HS-5 (cell line): Measurements from ENCODE around the gene ANKRD29.
"Not testable (repeated sequence)": the region's sequence is repeated elsewhere in the genome, so short reads cannot be mapped to it uniquely, and the experiment has no call there.

Experiments used
- DNase-seq: peaks from one replicate; pipeline ENCODE4 v3.0.0-alpha.2; 2012; ENCODE audit warnings: low read depth

Gene ANKRD29

GRCh38 chr18:23583071-23583865 lies 79.4 kb downstream of the ANKRD29 start:
- DNase-seq = no peak

DNA sequence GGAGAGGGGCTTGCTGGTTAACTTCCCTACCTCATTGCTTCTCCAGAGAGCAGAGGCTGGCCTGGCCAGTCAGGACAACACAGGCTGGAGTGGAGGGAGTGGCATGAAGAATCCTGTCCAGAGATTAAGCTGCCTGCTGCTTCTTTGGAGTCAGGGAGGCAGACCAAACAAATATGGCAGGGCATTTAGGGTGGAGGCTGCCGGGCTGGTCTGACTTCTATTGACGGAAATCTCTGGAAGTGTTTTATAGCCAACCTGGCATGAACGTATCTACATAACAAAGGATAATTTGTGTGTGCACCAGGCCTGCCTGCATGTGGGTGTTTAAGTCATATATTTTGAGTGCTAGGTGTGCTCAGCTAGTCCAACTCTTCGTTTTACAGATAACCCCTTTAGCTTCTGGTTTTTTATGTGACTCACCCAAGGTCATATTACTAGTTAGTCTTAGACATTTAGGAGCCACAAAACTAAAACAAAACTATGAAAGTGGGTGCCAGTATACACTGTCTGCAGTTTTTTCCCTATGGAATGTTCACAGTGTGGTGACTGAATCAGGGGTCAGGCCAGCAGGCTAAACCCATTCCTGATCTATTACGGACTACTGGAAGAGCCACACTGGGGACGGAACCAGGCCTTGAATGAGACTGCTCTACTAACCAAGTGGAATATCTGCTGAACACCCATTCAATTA lies 81.9 kb downstream of the ANKRD29 start:
- DNase-seq = no peak

DNA sequence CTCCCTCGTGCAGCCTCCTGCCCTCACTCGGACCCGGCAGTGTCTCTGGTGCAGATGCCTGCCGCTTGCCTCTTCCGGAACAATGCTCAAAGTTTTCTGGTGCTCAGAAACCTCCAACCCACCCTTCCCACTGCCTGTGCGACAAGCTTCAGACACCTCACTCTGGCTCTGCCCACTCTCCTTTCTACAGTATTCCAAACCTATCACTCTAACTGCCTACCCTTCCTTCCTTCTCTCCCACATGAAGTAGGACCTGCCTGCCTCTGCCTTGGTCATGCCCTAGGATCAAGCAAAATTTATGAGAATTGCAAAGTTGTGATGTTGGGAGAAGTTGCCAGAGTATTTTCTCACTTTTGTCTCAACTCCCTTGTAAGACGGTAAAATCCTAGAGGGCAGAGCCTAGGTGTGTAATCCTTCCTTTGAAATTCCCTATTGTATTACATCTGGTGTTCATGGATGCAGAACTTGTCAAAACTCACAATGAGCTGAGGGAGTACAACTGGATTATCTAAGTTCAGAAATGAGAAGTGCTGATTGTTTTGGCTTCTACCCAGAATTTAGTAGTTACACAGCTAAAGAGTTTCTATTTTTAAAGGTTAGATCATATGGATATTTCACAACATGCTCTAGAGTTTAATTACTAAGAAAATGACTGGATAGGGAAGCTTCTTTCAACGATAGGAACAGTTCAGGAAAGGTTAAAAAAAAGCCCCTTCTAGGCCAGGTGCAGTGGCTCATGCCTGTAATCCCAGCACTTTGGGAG lies 83.6 kb downstream of the ANKRD29 start:
- no peak for DNase-seq

- DNase-seq = no peak
These were observed 84.5 kb downstream of the ANKRD29 start for GRCh38 chr18:23578067-23578701.

DNA sequence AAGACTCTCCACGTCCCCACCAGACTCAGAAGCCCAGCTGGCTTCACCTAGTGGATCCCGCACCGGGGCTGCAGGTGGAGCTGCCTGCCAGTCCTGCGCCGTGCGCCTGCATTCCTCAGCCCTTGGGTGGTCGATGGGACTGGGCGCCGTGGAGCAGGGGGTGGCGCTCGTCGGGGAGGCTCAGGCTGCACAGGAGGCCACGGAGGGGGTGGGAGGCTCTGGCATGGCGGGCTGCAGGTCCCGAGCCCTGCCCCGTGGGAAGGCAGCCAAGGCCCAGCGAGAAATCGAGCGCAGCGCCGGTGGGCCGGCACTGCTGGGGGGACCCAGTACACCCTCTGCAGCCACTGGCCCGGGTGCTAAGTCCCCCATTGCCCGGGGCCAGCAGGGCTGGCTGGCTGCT lies 85.2 kb downstream of the ANKRD29 start:
- not testable (repeated sequence) for DNase-seq

DNA sequence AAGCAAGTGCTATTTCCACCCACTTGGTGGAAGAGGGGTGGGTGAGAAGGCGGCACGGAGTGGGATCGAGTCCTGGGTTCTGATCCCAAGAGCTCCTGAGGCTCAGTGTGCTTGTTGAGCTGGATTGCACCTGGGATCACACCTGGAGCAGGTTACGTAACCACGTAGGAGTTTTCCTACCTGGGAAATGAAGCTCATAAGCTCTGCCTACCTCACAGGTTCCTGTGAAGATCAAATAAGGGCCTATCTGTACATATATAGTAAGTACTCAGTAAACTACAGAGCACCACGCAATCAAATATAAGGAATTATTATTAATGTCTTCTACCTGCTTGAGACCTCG lies 87.4 kb downstream of the ANKRD29 start:
- DNase-seq = no peak

DNA sequence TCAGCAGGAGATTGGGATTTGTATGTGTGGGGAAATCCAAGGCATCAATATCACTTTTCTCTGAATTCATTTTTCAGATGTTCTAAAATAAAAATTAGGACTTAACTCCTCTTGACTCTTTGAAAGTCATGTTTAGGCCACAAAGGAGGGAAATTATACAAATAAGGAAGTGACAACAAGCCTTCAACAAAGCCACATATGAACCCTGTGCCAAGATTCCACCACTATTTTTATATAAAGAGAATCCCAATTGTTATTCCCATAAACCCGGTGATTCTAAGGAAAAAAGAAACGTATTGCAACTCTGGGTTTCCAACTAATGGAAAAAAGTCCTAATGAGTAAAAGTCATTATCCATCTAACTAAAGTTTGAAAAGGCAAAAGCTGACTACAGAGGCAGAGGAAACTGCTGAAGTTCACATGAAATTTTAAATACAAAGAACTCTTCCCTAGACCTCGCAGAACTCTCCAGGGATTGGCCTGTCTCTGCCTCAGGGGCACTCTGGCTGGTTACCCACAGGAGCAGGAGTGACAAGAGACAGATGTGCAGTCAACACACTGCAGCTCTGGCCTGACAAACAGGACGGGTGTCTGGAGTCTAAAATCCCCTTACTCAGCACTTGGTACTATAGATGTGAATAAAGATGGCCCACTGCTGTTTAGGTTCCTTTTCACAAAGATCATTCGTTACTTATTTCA lies 88.0 kb downstream of the ANKRD29 start:
- no peak for DNase-seq

DNA sequence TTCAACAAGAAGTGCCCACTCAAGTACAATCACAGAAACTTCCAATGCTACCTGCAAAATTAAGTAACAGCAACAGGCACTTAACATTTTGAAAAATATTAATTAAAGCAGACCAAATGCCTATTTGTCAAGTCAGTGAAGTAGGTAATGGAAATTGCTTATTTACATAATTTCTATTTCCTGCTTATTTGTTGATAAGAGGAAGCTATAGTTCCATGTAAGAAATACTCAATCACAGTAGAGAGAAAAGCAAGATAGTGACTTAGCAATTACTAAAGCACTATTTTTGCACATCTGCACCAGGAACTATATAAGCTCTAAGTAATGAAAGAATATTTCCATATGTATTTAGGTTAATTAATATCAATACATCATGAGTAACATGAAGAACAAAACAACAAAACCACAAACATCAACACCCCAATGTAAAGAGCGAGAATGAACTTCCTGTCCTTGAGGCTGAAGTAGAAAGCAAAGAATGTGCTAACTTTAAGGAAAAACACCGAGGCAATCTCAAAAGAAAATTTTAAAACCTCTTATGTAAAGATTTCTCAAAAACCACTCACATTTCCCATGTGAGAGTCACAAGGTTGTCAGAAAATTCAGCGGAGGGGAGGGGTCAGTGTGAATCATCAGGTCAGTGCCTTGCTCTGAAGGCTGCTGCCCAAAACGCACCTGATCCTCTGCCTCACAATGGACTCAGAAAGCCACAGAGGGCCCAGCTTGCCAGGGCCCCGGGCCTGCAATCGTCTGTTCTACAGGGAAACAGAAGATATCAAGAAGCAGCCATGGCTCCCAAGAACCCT lies 88.9 kb downstream of the ANKRD29 start:
- DNase-seq = peak; percentile 56

- no peak for DNase-seq
These were observed 89.7 kb downstream of the ANKRD29 start for GRCh38 chr18:23573020-23573419.

DNA sequence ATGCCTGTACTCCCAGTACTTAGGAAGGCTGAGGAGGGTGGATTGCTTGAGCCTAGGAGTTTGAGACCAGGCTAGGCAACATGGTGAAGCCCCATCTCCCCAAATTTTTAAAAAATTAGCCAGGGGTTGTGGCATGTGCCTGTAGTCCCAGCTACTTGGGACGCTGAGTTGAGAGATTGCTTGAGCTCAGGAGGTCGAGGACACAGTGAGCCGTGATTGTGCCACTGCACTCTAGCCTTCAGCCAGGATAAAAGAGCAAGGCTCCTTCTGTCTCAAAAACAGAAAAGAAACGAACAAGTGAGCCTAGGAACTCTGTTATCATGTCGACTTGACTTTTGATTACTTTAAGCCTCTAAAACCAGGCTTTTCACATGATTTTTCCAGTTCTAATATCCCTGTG lies 90.1 kb downstream of the ANKRD29 start:
- DNase-seq = no peak

GRCh38 chr18:23572012-23572411 lies 90.7 kb downstream of the ANKRD29 start:
- DNase-seq = no peak

- no peak for DNase-seq
These were observed 91.7 kb downstream of the ANKRD29 start for GRCh38 chr18:23570912-23571504.

DNA sequence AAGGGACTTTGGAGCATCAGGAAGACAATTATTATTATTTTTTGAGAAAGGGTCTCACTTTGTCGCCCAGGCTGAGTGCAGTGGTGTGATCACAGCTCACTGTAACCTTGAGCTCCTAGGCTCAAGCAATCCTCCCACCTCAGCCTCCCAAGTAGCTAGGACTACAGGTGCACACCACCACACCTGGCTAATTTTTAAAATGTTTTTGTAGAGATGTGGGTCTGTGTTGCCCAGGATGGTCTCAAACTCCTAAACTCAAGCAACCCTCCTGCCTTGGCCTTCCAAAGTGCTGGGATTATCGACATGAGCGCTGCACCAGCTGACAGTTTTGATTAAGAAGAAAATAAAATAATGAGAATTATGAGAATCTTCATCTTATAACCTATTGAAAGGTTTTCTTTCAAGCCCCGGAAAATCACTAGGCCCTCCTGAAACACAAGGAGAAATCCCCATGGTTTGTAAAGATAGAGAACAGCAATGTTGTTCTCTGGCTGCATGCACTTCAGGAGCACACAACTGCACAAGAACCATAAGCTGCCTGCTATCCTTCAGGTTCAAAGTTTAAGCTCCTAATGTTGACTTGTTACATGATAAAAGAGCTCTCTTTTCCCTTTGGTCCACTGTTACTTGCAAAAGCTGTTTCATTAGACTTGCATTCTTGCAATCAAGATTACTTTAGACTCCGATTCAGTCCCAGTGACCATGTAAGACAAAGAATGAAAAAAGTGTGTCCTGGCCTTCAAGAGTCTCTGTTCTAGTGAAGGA lies 93.2 kb downstream of the ANKRD29 start:
- DNase-seq = no peak

GRCh38 chr18:23568281-23569138 lies 94.2 kb downstream of the ANKRD29 start:
- no peak for DNase-seq

DNA sequence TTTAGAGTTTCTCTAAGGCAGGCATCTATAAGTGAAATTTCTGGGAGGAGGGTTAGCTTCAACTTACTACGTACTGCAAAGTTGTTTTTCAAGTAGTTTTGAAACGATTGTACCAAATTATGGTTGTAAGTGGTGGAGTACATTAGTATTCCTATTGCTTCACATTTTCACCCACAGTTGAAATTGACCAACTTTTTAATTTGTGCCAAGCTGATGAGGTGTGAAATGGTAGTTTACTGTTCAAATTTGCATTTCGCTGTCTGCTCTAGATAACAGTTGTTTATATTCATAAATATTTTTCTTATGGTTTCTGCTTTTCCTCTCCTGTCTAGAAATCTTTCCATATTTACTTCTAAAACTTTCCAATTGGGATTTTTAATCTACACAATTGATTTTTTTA lies 95.0 kb downstream of the ANKRD29 start:
- no peak for DNase-seq

DNA sequence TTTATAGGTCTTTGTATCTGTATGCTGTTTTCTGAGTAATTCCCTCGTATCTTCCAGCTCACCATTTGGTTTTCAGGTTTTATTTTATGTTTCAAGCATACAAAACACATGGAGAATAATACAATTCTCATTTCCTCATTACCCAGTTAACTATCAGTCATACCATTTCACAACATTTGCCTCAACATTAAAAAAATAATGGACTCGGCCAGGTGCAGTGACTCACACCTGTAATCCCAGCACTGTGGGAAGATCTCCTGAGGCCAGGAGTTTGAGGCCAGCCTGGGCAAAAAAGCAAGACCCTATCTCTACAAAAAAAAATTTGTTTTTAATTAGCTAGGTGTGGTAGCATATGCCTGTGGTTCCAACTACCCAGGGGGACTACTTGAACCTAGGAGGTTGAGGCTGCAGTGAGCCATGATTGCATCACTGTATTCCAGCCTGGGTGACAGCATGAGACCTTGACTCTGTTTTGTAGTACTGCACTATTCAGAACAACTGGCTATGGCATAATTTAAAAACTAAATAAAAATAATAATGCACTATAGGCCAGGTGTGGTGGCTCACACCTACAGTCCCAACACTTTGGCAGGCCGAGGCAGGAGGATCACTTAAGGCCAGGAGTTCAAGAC lies 96.7 kb downstream of the ANKRD29 start:
- DNase-seq = no peak

DNA sequence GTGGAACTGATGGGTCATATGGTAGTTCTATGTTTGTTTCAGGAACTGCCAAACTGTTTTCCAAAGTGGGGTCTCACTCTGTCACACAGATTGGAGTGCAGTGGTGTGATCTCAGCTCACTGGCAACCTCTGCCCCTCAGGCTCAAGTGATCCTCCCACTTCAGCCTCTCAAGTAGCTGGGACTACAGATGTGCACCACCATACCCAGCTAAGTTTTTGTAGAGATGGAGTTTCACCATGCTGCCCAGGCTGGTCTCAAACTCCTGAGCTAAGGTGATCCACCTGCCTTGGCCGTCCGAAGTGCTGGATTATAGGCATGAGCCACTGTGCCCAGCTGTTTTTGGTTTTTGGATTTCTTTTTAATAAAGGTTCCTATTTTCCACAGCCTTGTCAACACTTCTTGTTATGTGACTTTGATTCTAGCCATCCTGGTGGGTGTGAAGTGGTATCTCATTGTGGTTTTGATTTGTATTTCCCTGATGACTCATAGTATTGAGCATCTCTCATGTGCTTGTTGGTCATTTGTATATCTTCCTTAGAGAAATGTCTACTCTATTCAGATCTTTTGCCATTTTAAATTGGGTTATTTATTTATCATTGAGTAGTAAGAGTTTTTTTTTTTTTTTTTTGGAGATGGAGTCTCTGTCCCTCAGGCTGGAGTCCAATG lies 99.2 kb downstream of the ANKRD29 start:
- peak; percentile 48 for DNase-seq

DNA sequence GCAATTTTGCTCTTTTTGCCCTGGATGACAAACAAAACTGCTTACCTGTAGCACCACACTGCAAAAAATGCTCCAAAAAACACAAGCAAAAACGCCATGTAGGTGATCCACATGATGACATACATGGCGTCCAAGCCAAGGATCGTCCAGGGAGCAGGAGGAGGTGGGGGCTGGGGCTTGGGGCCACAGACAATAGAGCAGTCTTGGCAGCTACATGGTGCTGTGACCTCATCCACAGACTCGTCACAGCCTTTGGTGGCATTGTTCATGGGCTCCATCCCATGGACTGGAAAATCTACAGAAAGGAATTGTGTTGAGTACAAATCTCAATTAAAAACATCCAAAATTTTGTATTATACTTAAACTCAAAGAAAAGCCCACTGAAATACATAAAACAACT lies 102.5 kb downstream of the ANKRD29 start:
- no peak for DNase-seq
